ENCODE measurements around the gene STAB2.
"Not testable (repeated sequence)": the region's sequence is repeated elsewhere in the genome, so short reads cannot be mapped to it uniquely, and the experiment has no call there.

Gene STAB2

DNA sequence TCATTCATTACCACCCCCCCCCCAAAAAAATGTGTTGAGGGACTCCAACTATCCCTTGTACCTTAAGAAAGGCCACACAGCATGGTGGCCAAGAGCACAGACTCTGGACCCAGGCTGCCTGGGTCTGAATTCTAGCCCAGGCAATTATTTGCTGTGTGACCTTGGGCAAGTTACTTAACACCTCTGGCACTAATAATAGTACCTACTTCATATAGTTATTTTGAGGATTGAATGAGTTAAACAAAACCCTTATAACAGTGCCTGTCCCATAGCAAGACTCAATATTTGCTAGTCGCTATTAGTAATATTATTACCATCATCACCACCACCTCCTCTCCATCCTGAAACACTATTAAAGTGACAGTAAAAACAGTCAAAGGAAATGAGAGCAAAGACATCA, 216.8 kb downstream of the STAB2 start:
- no peak for FAIRE-seq

DNA sequence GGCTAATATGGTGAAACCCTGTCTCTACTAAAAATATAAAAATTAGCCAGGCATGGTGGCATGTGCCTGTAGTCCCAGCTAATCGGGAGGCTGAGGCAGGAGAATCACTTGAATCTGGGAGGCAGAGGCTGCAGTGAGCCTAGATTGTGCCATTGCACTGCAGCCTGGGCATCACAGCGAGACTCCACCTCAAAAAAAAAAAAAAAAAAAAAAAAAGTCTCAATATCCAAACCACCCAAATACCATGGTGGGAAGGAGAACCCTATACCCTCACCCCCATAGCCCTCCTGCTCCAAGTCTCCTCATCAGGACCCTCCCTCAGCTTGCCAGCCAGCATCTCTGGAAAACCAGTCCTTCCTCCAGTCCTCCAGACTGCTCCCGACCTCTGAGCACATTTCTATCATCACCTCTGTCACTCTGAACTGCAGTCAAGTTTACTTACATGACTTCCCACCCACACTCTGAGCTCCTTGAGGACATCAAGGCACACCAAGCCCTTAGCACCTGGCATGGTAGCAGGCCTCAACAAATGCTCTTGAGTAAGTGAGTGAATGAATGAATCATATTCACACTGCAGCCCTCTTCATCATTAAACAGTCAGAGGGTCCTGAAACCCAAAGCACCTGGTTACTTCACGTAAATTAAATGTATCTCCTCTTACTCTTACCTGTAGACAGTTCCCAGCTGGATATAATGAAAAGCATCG, 218.7 kb downstream of the STAB2 start:
- no peak for DNase-seq (ENCODE audit: insufficient read length, low spot score)
- FAIRE-seq, result no peak

More for the DNA sequence above, 216.8 kb downstream of the STAB2 start:
- DNase-seq (ENCODE audit: insufficient read length, low spot score), result no peak

DNA sequence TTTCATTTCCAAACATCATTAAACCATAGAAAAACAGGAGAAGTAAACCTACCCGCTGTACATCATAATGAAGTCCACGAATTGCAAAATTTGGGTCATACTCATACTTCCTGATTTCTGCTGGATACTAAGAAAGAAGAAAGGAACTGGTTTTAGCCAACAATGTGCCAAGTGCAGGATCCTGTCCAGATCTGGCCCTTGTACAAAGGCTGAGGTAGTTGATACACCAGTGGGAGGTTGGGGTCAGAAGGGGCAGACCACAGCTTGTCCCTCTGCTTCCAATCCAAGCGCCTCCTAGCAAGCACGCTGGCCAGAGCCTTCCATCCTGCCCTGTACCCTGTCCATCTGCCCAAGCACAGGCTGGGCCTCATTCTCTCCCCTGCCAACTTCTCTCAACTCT, 219.7 kb downstream of the STAB2 start:
- no peak for FAIRE-seq
- DNase-seq (ENCODE audit: insufficient read length, low spot score), result no peak

DNA sequence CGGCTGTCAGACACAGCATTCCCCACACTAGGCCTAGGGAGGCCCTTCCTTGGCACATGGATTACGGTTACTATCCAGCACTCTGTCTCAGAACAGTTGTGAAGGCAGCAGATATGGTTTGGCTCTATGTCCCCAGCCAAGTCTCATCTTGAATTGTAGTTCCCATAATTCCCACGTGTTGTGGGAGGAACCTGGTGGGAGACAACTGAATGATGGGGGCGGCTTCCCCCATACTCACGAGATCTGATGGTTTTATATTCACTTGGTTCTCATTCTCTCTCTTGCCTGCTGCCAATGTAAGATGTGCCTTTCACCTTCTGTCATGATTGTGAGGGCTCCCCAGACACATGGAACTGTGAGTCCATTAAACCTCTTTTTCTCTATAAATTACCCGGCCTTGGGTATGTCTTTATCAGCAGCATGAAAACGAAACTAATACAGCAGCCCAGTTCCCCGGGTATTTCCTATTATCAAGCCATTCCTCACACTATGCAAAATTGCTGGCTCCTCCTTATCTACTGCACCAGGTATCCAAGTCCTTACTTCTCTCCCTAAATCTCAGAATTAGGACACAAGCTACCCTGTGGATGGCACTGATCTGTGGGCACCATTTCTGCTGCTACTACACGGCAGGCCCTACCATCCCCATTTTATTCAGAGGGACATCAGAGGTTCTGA, 220.6 kb downstream of the STAB2 start:
- DNase-seq (ENCODE audit: insufficient read length, low spot score) (no peak), FAIRE-seq (no peak)

DNA sequence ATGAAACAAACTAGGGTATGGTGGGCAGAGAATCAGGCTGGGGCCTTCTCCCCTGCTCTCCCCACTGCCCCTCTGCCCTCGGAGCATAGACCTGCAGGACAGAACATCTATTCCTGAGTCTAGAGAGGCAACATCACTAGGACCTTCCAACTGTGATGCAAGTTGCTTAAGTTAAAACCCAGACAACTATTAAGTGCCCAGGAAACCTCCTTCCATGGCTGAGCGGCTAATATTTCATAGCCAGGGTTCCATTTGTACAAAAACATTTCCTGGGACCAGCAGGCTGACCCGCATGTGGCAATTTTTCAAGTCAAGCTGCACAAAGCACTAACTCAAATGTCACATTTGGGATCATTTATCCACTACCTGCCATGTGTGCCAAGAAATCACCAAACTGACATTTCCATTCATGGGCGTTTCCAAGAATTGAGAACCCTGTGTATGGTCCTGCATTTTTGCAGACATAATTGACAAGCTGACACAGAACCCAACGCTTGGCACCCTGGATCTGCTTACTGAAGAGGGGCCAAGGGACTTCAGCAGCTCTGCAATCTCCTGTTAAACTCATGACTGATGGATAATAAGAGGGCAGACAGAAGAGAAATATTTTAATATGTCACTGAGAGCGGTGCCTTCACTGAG, 221.3 kb downstream of the STAB2 start:
- FAIRE-seq, result no peak
- DNase-seq (ENCODE audit: insufficient read length, low spot score), result no peak

DNA sequence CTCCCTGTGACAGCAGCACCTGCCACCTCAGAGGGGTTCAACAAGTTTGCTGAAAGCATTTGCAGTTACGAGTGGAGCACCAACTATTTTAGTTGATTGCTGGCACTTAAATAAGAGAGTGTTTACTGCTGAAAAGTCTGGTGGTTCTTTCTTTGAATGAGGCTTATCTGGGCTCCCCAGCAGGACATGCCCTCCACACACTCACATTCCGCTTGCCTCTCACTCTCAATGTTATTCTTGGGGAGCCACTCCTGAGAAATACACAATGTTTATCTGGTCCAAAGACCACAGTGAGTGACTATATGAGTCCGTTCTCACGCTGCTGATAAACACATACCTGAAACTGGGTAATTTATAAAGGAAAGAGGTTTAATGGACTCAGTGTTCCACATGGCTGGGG, 222.1 kb downstream of the STAB2 start:
- DNase-seq (ENCODE audit: insufficient read length, low spot score), result no peak
- FAIRE-seq, result no peak

DNA sequence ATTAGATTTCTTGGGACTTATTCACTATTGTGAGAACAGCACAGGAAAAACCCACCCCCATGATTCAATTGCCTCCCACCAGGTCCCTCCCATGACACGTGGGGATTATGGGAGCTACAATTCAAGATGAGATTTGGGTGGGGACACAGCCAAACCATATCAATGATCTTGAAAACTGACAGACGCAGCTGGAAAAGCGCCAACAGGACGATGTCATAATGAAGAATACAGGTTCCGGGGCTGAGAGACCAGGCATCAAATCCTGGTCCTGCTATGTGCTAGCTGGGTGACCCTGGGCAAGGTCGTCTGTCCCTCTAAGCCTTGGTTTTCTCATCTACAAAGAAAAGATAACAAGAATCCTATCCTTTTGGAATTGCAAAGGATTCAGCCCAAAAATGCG, 222.6 kb downstream of the STAB2 start:
- DNase-seq (ENCODE audit: insufficient read length, low spot score); FAIRE-seq: not testable (repeated sequence)

DNA sequence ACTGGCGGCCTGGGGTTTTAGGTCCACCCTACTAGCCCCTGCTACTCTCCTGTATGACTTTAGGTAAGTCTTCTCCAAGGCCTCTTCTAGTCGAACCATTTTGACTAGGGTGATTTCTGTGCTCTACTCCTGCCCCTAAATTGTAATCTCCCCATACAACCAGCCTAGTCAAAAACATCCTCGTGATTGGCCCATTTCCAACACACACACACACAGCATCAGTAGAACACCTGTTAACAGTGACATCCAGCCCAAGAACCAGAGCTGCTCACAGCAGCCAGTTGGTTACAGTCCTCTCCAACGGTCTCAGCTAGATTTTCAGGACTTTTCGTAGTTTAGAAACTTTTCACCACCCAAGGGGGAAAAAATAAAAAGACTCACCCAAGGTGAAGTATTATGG, 223.0 kb downstream of the STAB2 start:
- FAIRE-seq (peak; percentile 4), DNase-seq (ENCODE audit: insufficient read length, low spot score) (no peak)

DNA sequence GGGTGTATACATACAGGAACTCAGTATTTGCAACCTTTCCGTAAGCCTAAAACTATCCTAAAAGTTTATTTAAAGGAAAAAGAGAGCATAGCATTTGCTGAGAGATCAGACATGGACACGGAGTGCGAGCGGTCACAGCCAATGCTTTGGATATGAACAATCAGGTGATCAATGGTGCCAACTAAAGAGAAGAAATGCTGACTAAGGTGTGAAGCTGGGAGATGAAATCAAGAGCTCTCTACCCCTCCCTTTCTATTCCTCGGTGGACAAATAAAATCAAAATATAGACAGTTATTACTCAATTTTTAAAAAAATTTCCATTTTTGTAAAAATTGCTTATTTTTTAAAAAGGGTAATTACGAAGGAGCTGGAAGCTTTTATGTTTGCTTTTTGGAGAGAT, 224.7 kb downstream of the STAB2 start:
- DNase-seq (ENCODE audit: insufficient read length, low spot score), result no peak
- no peak for FAIRE-seq

DNA sequence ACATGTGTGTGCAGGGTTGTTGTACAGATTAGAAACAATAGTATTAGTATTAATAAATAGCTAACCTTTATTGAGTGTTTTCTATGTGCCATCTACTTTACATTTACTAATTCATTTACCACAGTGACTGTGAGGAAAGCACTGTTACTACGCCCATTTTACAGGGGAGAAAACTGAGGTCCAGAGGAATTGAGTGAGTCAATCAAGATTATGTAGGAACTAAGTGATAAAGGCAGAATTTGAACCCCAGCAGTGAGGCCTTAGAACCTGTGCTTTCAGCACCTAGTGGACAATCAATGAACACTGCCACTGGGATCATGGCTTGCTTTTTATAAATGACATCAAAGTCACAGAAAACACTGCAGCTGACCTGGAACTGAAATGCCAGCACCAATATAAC, 225.7 kb downstream of the STAB2 start:
- DNase-seq (ENCODE audit: insufficient read length, low spot score), result no peak
- no peak for FAIRE-seq

DNA sequence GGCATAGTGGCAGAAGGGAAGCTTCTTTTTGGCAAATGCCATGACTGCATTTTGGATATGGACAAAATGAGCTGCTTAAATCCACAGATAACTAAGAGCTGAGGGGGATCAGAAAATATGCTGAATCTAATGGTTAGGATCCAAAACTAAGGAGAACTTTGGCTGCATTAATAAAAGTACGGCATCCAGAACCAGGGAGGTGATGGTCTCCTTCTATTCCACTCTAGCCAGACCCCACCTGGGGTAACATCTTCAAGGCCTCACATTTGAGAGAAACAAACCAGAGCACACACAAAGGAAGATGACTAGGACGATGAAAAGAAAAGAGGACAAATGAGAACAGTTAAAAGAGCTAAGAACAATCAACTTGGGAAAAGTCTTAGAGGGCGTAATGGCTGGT, 226.4 kb downstream of the STAB2 start:
- no peak for DNase-seq (ENCODE audit: insufficient read length, low spot score)
- no peak for FAIRE-seq

DNA sequence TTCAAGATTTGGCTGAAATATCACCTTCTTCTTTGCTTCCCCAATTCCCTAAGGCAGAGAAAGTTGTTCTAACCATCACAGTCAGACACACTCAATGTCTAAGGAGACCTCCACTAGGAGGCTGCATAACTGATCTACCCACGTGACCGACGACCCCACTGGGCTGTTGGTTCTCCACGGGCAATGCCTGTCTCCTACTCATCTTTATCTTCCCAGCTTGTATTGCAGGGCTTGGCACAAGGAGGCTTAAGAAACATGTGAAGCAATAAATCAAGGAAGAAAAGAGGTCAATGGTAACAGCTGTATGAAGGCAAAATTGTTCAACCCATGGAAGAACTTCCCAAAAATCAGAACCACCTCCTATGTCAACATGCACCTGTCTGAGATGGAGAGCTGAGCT, 226.9 kb downstream of the STAB2 start:
- no peak for DNase-seq (ENCODE audit: insufficient read length, low spot score)
- FAIRE-seq, result no peak

DNA sequence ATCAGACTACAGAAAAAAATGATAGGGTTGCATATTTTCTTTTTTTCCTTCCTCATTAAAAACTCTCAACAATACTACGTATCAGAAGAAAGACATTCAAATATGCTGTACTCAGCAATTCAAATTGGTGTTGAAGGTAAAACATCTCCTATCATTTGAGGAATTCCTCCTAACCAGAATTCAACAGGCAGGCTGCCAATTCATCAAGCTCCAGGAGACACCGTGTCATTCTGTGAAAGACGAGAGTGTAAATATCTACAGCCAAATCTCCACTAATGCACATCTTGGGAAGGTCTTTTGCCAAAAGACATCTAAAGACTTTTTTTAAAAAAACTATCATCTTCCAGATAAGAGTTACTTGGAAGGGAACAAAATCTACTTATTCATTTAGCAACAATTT, 227.4 kb downstream of the STAB2 start:
- DNase-seq (ENCODE audit: insufficient read length, low spot score), result no peak
- FAIRE-seq, result no peak
